HL-60 (cell line): ENCODE data around the gene SDC4.

Experiments
- DNase-seq, 2 experiments: peaks; one replicate each; pipeline ENCODE4 v3.0.0-alpha.2; 2010 to 2020; ENCODE audit warnings: low read depth in 1 of 2, low spot score in 1 of 2
- H3K27ac ChIP-seq: fragments of 250-450 bp; sonication (Bioruptor Pico); replicated peaks from 2 replicates; pipeline ENCODE4 v1.5.1; 2020; ENCODE audit warnings: mild to moderate bottlenecking, moderate library complexity
- H3K27me3 ChIP-seq: fragments of 250-450 bp; sonication (Bioruptor Pico); 2 replicates; pipeline ENCODE4 v1.5.1; 2021; ENCODE audit warnings: mild to moderate bottlenecking, moderate library complexity; ENCODE audit not compliant: insufficient read depth, poor library complexity, severe bottlenecking
- H3K4me3 ChIP-seq: replicated peaks from 2 replicates; pipeline ENCODE4 v1.5.1; 2011; ENCODE audit warnings: mild to moderate bottlenecking, control low read depth, low read length; ENCODE audit not compliant: insufficient read depth
- CTCF ChIP-seq: IDR thresholded peaks from one replicate; pipeline ENCODE4 v1.5.1; 2011; ENCODE audit warnings: low read length, control low read depth, inconsistent platforms; ENCODE audit not compliant: insufficient read depth
- GABPA ChIP-seq: IDR thresholded peaks from 2 replicates; pipeline ENCODE4 v1.6.1; 2012; ENCODE audit warnings: low read depth
- POLR2AphosphoS5 ChIP-seq: IDR thresholded peaks from 2 replicates; pipeline ENCODE4 v1.6.1; 2012; ENCODE audit warnings: low read depth
- REST ChIP-seq: IDR thresholded peaks from 2 replicates; pipeline ENCODE4 v1.6.1; 2012; ENCODE audit warnings: low read depth; ENCODE audit not compliant: insufficient replicate concordance
- SPI1 ChIP-seq: IDR thresholded peaks from 2 replicates; pipeline ENCODE4 v1.6.1; 2012; ENCODE audit warnings: low read depth, mild to moderate bottlenecking, borderline replicate concordance

The SDC4 gene

GRCh38 chr20:45378191-45378590 is 30.0 kb upstream of the SDC4 start, which contains the start of gene TP53TG5:
TP53TG5 (minus strand) TSS chr20:45378325; CDS start chr20:45378236, 89 bp downstream.
- H3K4me3 ChIP-seq = no peak within 1 kb of the TSS
- H3K27ac ChIP-seq = no peak within 1 kb of the TSS
- DNase-seq = no peak

GRCh38 chr20:45377269-45377668 is 29.0 kb upstream of the SDC4 start:
- Histone ChIP-seq H3K4me3 (no peak overlapping the region), H3K27ac (no peak overlapping the region), H3K27me3 (no peaks in the 10 kb centered on the region)
- DNase-seq = no peak
- TF ChIP-seq POLR2AphosphoS5 (no peak), REST (no peak), GABPA (no peak), CTCF (no peak), SPI1 (no peak)

More at GRCh38 chr20:45378191-45378590, 30.0 kb upstream of the SDC4 start, which contains the start of gene TP53TG5:
- H3K27me3 ChIP-seq = no peaks in the 10 kb centered on the region
- no peak for TF ChIP-seq GABPA
- TF ChIP-seq SPI1 = peak; percentile 41; the same call in 1 of the 2 replicates
- TF ChIP-seq POLR2AphosphoS5 = no peak
- TF ChIP-seq REST = no peak

- TF ChIP-seq CTCF (no peak), POLR2AphosphoS5 (no peak), SPI1 (no peak), REST (no peak)
- Histone ChIP-seq H3K4me3 (no peak overlapping the region), H3K27me3 (no peaks in the 10 kb centered on the region), H3K27ac (no peak overlapping the region)
- no peak for DNase-seq
Measured at GRCh38 chr20:45374966-45375365, 26.7 kb upstream of the SDC4 start.

- Histone ChIP-seq H3K27me3 (no peaks in the 10 kb centered on the region), H3K27ac (peak overlapping the region; percentile 62; the same call in 1 of the 2 replicates), H3K4me3 (no peak overlapping the region)
- TF ChIP-seq POLR2AphosphoS5 (no peak), SPI1 (no peak), GABPA (no peak), CTCF (no peak), REST (no peak)
- DNase-seq = no peak
Measured at GRCh38 chr20:45374101-45374467, 25.9 kb upstream of the SDC4 start.
